ENCODE data around the gene ARID2.

Gene ARID2

GRCh38 chr12:45729233-45730083 is at the start of gene ARID2:
TSS of gene ARID2 (plus strand) at chr12:45729706. CDS start at chr12:45729837, 131 bp downstream.
- peak; percentile 69 for DNase-seq

GRCh38 chr12:45680362-45680761 is 49.1 kb upstream of the ARID2 start:
- DNase-seq = no peak

- no peak for DNase-seq
Observed at GRCh38 chr12:45681465-45681864, 48.0 kb upstream of the ARID2 start.

- DNase-seq = no peak
Observed at GRCh38 chr12:45685680-45686079, 43.8 kb upstream of the ARID2 start.

GRCh38 chr12:45687081-45688015 is 42.2 kb upstream of the ARID2 start:
- DNase-seq = no peak

GRCh38 chr12:45688183-45688582 is 41.3 kb upstream of the ARID2 start:
- DNase-seq = no peak

GRCh38 chr12:45695035-45695434 is 34.5 kb upstream of the ARID2 start:
- DNase-seq = no peak

- DNase-seq = no peak
Observed at GRCh38 chr12:45695606-45696005, 33.9 kb upstream of the ARID2 start.

- DNase-seq = no peak
Observed at GRCh38 chr12:45696049-45696448, 33.5 kb upstream of the ARID2 start.

- no peak for DNase-seq
Observed at GRCh38 chr12:45697371-45697770, 32.1 kb upstream of the ARID2 start.

GRCh38 chr12:45701296-45701695 is 28.2 kb upstream of the ARID2 start:
- DNase-seq = no peak

- no peak for DNase-seq
Observed at GRCh38 chr12:45703942-45704341, 25.6 kb upstream of the ARID2 start.

GRCh38 chr12:45704968-45705367 is 24.5 kb upstream of the ARID2 start:
- DNase-seq = no peak

- no peak for DNase-seq
Observed at GRCh38 chr12:45705404-45705803, 24.1 kb upstream of the ARID2 start.

GRCh38 chr12:45707241-45707857 is 22.2 kb upstream of the ARID2 start:
- DNase-seq = no peak

- DNase-seq = no peak
Observed at GRCh38 chr12:45708363-45708762, 21.1 kb upstream of the ARID2 start.

GRCh38 chr12:45708901-45709300 is 20.6 kb upstream of the ARID2 start:
- DNase-seq = no peak

GRCh38 chr12:45712319-45712718 is 17.2 kb upstream of the ARID2 start:
- peak; percentile 47 for DNase-seq

- DNase-seq = no peak
Observed at GRCh38 chr12:45713078-45713477, 16.4 kb upstream of the ARID2 start.

GRCh38 chr12:45718306-45718705 is 11.2 kb upstream of the ARID2 start:
- no peak for DNase-seq

GRCh38 chr12:45720069-45720468 is 9.4 kb upstream of the ARID2 start:
- no peak for DNase-seq

GRCh38 chr12:45721369-45721768 is 8.1 kb upstream of the ARID2 start:
- DNase-seq = no peak

GRCh38 chr12:45721954-45722353 is 7.6 kb upstream of the ARID2 start:
- no peak for DNase-seq
